WTC11 (cell line): Measurements from ENCODE around the gene PIK3CG. TPM values are rescaled to one million over a fixed set of nuclear protein-coding genes. Genes with fewer than 3 reads are reported as not detected.

Experiments used
- ATAC-seq: fragments of 200-7000 bp; cut with Tn5 transposase; 2 replicates; pipeline ENCODE4 v1.10.0; 2021; ENCODE audit warnings: mild to moderate bottlenecking, moderate library complexity
- CTCF ChIA-PET: fragments of 300-600 bp; sonication (Branson Sonifier 250); formaldehyde crosslinking; loops from one replicate; lab custom pipeline; 2021; ENCODE audit warnings: antibody characterized with exemption; lab: Charles Lee
- POLR2A ChIA-PET: fragments of 350-600 bp; sonication (Branson Sonifier 250); formaldehyde crosslinking; loops from one replicate; lab custom pipeline; 2021; ENCODE audit warnings: antibody characterized with exemption; lab: Charles Lee
- DNase-seq: peaks from one replicate; pipeline ENCODE4 v3.0.0; 2021; ENCODE audit warnings: low spot score
- H3K27ac Mint-ChIP-seq: 2 replicates; pipeline ENCODE4 v1.8.0; 2021; ENCODE audit warnings: mixed read lengths
- H3K27me3 Mint-ChIP-seq: 2 replicates; pipeline ENCODE4 v1.8.0; 2021; ENCODE audit warnings: low read depth, mild to moderate bottlenecking, moderate library complexity, mixed read lengths
- H3K36me3 Mint-ChIP-seq: 2 replicates; pipeline ENCODE4 v1.8.0; 2021; ENCODE audit warnings: mixed read lengths
- H3K4me1 Mint-ChIP-seq: 2 replicates; pipeline ENCODE4 v1.8.0; 2022; ENCODE audit warnings: mixed read lengths
- H3K4me3 Mint-ChIP-seq: 2 replicates; pipeline ENCODE4 v1.8.0; 2021; ENCODE audit warnings: mild to moderate bottlenecking, moderate library complexity, mixed read lengths
- H3K9me3 Mint-ChIP-seq: 2 replicates; pipeline ENCODE4 v1.8.0; 2021; ENCODE audit warnings: mixed read lengths
- AR ChIP-seq: fragments of 250-450 bp; sonication (Bioruptor Pico); IDR thresholded peaks from 2 replicates; pipeline ENCODE4 v1.9.0; 2021; ENCODE audit warnings: mild to moderate bottlenecking
- ATF1 ChIP-seq: sonication (generic); formaldehyde crosslinking; IDR thresholded peaks from 2 replicates; pipeline ENCODE4 v1.8.1; 2023; ENCODE audit warnings: mild to moderate bottlenecking, moderate library complexity, missing genetic modification reagents
- CTCF ChIP-seq: fragments of 200-600 bp; IDR thresholded peaks from 2 replicates; pipeline ENCODE4 v1.8.0; 2022; ENCODE audit warnings: antibody characterized with exemption
- E2F1 ChIP-seq: sonication (generic); formaldehyde crosslinking; IDR thresholded peaks from 2 replicates; pipeline ENCODE4 v1.8.0; 2022; ENCODE audit warnings: mild to moderate bottlenecking, missing genetic modification reagents
- E2F4 ChIP-seq: sonication (generic); formaldehyde crosslinking; IDR thresholded peaks from 2 replicates; pipeline ENCODE4 v1.8.1; 2022; ENCODE audit warnings: low read depth, mild to moderate bottlenecking, moderate library complexity, missing genetic modification reagents, borderline replicate concordance
- ERG ChIP-seq: fragments of 250-450 bp; sonication (Bioruptor Pico); IDR thresholded peaks from 2 replicates; pipeline ENCODE4 v1.8.0; 2021; ENCODE audit warnings: mild to moderate bottlenecking
- HMGA2 ChIP-seq: fragments of 250-450 bp; sonication (Bioruptor Pico); IDR thresholded peaks from 2 replicates; pipeline ENCODE4 v1.4.0; 2021; ENCODE audit warnings: mild to moderate bottlenecking, moderate library complexity
- IRF1 ChIP-seq: sonication (generic); formaldehyde crosslinking; IDR thresholded peaks from 2 replicates; pipeline ENCODE4 v1.8.0; 2023; ENCODE audit warnings: missing genetic modification reagents
- KAT7 ChIP-seq: sonication (generic); formaldehyde crosslinking; IDR thresholded peaks from 2 replicates; pipeline ENCODE4 v1.8.1; 2023; ENCODE audit warnings: missing genetic modification reagents, mild to moderate bottlenecking, borderline replicate concordance
- NFATC4 ChIP-seq: fragments of 250-450 bp; sonication (Bioruptor Pico); IDR thresholded peaks from 2 replicates; pipeline ENCODE4 v1.9.0; 2021; ENCODE audit warnings: mild to moderate bottlenecking
- PRDM15 ChIP-seq: sonication (generic); formaldehyde crosslinking; IDR thresholded peaks from 2 replicates; pipeline ENCODE4 v1.8.0; 2022; ENCODE audit warnings: missing genetic modification reagents
- SOX15 ChIP-seq: fragments of 250-450 bp; sonication (Bioruptor Pico); IDR thresholded peaks from 2 replicates; pipeline ENCODE4 v1.9.0; 2021; ENCODE audit warnings: mild to moderate bottlenecking
- SP1 ChIP-seq: sonication (generic); formaldehyde crosslinking; conservative IDR thresholded peaks from 2 replicates; pipeline ENCODE4 v1.8.1; 2022; ENCODE audit warnings: missing genetic modification reagents
- TCF7 ChIP-seq: sonication (generic); formaldehyde crosslinking; IDR thresholded peaks from 2 replicates; pipeline ENCODE4 v1.8.0; 2022; ENCODE audit warnings: mild to moderate bottlenecking, low read depth, missing genetic modification reagents, moderate library complexity
- USF1 ChIP-seq: sonication (generic); formaldehyde crosslinking; IDR thresholded peaks from 2 replicates; pipeline ENCODE4 v1.8.0; 2022; ENCODE audit warnings: mild to moderate bottlenecking, missing genetic modification reagents
- USF2 ChIP-seq: sonication (generic); formaldehyde crosslinking; IDR thresholded peaks from 2 replicates; pipeline ENCODE4 v1.8.1; 2023; ENCODE audit warnings: mild to moderate bottlenecking, missing genetic modification reagents, moderate library complexity
- ZNF317 ChIP-seq: sonication (generic); formaldehyde crosslinking; IDR thresholded peaks from 2 replicates; pipeline ENCODE4 v1.8.1; 2023; ENCODE audit warnings: low read depth, mild to moderate bottlenecking, moderate library complexity, missing genetic modification reagents, borderline replicate concordance
- ZSCAN18 ChIP-seq: fragments of 250-450 bp; sonication (Bioruptor Pico); IDR thresholded peaks from 2 replicates; pipeline ENCODE4 v2.1.2; 2022; ENCODE audit warnings: mild to moderate bottlenecking, moderate library complexity
- total RNA-seq: library from RNA; stranded (reverse); gene quantifications from 3 replicates; pipeline ENCODE4 v1.2.3, GENCODE V29; 2021

PIK3CG gene
- total RNA-seq, 1 experiment from 2014 or later: 0.07 TPM

- Mint-ChIP-seq H3K27me3 (no peaks in the 10 kb centered on the region), H3K4me1 (0 out of 2 replicates have a peak, but pooled peaks cover 2% of the 10 kb centered on the region), H3K36me3 (peaks cover 3% of the 10 kb centered on the region; the same call in 1 of the 2 replicates), H3K9me3 (peaks cover 6% of the 10 kb centered on the region), H3K27ac (no peak overlapping the region), H3K4me3 (no peak overlapping the region)
- ATAC-seq: no peak
- DNase-seq: no peak
- TF ChIP-seq E2F1: no peak
- no peak for TF ChIP-seq CTCF
- no peak for TF ChIP-seq USF2 (CRISPR knock-in tag)
- TF ChIP-seq E2F4: no peak
- TF ChIP-seq TCF7 (CRISPR knock-in tag): no peak
- no peak for TF ChIP-seq SOX15 (CRISPR knock-in tag)
- TF ChIP-seq NFATC4: no peak
- no peak for TF ChIP-seq KAT7 (CRISPR knock-in tag)
- TF ChIP-seq ZSCAN18: no peak
- no peak for TF ChIP-seq ERG (CRISPR knock-in tag)
- no peak for TF ChIP-seq PRDM15
- no peak for TF ChIP-seq USF1 (CRISPR knock-in tag)
- no peak for TF ChIP-seq AR (CRISPR knock-in tag)
- TF ChIP-seq SP1 (CRISPR knock-in tag): no peak
- TF ChIP-seq IRF1: no peak
- no peak for TF ChIP-seq HMGA2 (CRISPR knock-in tag)
- no peak for TF ChIP-seq ZNF317 (CRISPR knock-in tag)
- no peak for TF ChIP-seq ATF1 (CRISPR knock-in tag)
- CTCF ChIA-PET: interaction anchor here (1.0 kb wide), 1 partner anchor 273 kb away, joined by 3 read pairs; no protein-coding TSS in a partner anchor
- POLR2A ChIA-PET: no interaction called here
These were observed 9.0 kb downstream of the PIK3CG start for GRCh38 chr7:106874076-106874475.
